ENCODE measurements around the gene DDX1.

DDX1 gene

GRCh38 chr2:15565994-15566671, 25.5 kb upstream of the DDX1 start:
- TF ChIP-seq CTCF (IDR thresholded peaks at IDR 0.05; ENCODE audit: low read depth, low read length), result no peak
- Histone ChIP-seq H3K27ac (no peak overlapping the region), H3K27me3 (ENCODE audit: insufficient read depth, low read depth, severe bottlenecking) (no peaks in the 10 kb centered on the region), H3K4me3 (ENCODE audit: low read depth, low read length) (no peak overlapping the region), H3K36me3 (no peaks in the 10 kb centered on the region), H3K9me3 (ENCODE audit: severe bottlenecking) (no peaks in the 10 kb centered on the region)
- no peak for DNase-seq

- TF ChIP-seq CTCF (IDR thresholded peaks at IDR 0.05; ENCODE audit: low read depth, low read length), result no peak
- no peak overlapping the region for H3K27ac ChIP-seq
- no peak overlapping the region for H3K4me3 ChIP-seq (ENCODE audit: low read depth, low read length)
- H3K9me3 ChIP-seq (ENCODE audit: severe bottlenecking), result no peaks in the 10 kb centered on the region
- no peak for DNase-seq
- no peaks in the 10 kb centered on the region for H3K36me3 ChIP-seq
- H3K27me3 ChIP-seq (ENCODE audit: insufficient read depth, low read depth, severe bottlenecking), result no peaks in the 10 kb centered on the region
Observed at GRCh38 chr2:15566912-15567311, 24.8 kb upstream of the DDX1 start.

DNA sequence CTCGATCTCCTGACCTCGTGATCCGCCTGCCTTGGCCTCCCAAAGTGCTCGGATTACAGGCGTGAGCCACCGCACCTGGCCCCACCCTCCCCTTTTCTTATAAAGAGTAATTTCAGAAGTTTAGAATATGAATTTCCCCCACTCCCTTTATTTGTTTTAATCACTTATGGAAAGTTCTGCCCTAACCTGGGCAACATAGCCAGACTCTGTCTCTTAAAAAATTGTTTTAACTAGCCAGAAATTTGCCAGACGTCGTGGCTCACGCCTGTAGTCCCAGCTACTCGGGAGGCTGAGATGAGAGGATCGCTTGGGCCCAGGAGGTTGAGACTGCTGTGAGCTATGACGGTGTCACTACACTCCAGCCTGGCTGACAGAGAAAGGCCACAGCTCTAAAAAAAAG, 22.8 kb upstream of the DDX1 start:
- Histone ChIP-seq H3K36me3 (no peaks in the 10 kb centered on the region), H3K4me3 (ENCODE audit: low read depth, low read length) (no peak overlapping the region), H3K27ac (no peak overlapping the region), H3K27me3 (ENCODE audit: insufficient read depth, low read depth, severe bottlenecking) (no peaks in the 10 kb centered on the region), H3K9me3 (ENCODE audit: severe bottlenecking) (no peaks in the 10 kb centered on the region)
- DNase-seq, result no peak
- TF ChIP-seq CTCF (IDR thresholded peaks at IDR 0.05; ENCODE audit: low read depth, low read length), result no peak

- no peaks in the 10 kb centered on the region for H3K9me3 ChIP-seq (ENCODE audit: severe bottlenecking)
- H3K36me3 ChIP-seq, result no peaks in the 10 kb centered on the region
- H3K27me3 ChIP-seq (ENCODE audit: insufficient read depth, low read depth, severe bottlenecking), result no peaks in the 10 kb centered on the region
- H3K4me3 ChIP-seq (ENCODE audit: low read depth, low read length), result no peak overlapping the region
- no peak overlapping the region for H3K27ac ChIP-seq
- no peak for TF ChIP-seq CTCF (IDR thresholded peaks at IDR 0.05; ENCODE audit: low read depth, low read length)
- no peak for DNase-seq
Observed at GRCh38 chr2:15570104-15570503, 21.6 kb upstream of the DDX1 start.

DNA sequence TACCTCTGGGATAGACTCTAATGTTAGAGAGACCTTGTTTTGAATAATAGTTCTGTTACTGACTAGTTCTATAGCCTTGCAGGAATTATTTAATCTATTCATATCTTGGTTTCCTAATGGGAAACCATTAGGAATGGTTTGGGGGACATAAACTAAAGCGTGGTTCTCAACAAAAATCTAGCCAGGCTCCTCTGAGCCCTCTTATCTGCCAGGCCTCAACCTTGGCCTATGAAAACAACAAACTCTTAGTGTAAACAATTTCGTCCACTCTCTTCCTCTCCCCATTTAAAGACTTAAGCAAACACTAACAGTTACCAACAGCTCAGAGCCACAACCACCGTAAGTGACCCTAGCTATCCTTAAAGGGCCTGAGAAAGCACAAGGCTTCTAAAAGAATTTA, 19.9 kb upstream of the DDX1 start:
- Histone ChIP-seq H3K9me3 (ENCODE audit: severe bottlenecking) (no peaks in the 10 kb centered on the region), H3K36me3 (no peaks in the 10 kb centered on the region), H3K27me3 (ENCODE audit: insufficient read depth, low read depth, severe bottlenecking) (no peaks in the 10 kb centered on the region), H3K4me3 (ENCODE audit: low read depth, low read length) (no peak overlapping the region), H3K27ac (no peak overlapping the region)
- DNase-seq, result no peak
- TF ChIP-seq CTCF (IDR thresholded peaks at IDR 0.05; ENCODE audit: low read depth, low read length), result no peak
